K562 (cell line): ENCODE measurements around the gene UBE2J2.

Experiments
- KDM5B ChIP-seq: fragments of 200-600 bp; sonication (generic); IDR thresholded peaks from 2 replicates; pipeline ENCODE4 v1.6.1; 2012; ENCODE audit warnings: low read depth, mild to moderate bottlenecking, moderate library complexity, low read length, control low read depth, inconsistent platforms; ENCODE audit not compliant: insufficient replicate concordance
- NONO ChIP-seq, 2 experiments: fragments of 200-400 bp in 1 of 2; fragments of 450-650 bp in 1 of 2; formaldehyde crosslinking in 1 of 2; IDR thresholded peaks; 2 replicates each; pipeline ENCODE4 v1.6.1; 2017; ENCODE audit warnings: low read depth in 2 of 2, mild to moderate bottlenecking in 2 of 2, moderate library complexity in 2 of 2, low read length in 1 of 2
- POLR2A ChIP-seq: fragments of 450-650 bp; conservative IDR thresholded peaks from 2 replicates; pipeline ENCODE4 v1.6.1; 2016
- ZBTB11 ChIP-seq, 3 experiments: fragments of 200-800 bp in 1 of 3; fragments of 250-450 bp in 1 of 3; fragments of 450-650 bp in 1 of 3; sonication (Bioruptor Pico) in 1 of 3; sonication (Bioruptor generic) in 1 of 3; formaldehyde crosslinking in 1 of 3; IDR thresholded peaks; 2 replicates each; pipeline versions ENCODE4 v1.6.1 to v1.8.0; 2016 to 2022; ENCODE audit warnings: mild to moderate bottlenecking in 2 of 3, missing genetic modification characterization in 2 of 3, missing compliant biosample characterization in 1 of 3, moderate library complexity in 1 of 3

DNA sequence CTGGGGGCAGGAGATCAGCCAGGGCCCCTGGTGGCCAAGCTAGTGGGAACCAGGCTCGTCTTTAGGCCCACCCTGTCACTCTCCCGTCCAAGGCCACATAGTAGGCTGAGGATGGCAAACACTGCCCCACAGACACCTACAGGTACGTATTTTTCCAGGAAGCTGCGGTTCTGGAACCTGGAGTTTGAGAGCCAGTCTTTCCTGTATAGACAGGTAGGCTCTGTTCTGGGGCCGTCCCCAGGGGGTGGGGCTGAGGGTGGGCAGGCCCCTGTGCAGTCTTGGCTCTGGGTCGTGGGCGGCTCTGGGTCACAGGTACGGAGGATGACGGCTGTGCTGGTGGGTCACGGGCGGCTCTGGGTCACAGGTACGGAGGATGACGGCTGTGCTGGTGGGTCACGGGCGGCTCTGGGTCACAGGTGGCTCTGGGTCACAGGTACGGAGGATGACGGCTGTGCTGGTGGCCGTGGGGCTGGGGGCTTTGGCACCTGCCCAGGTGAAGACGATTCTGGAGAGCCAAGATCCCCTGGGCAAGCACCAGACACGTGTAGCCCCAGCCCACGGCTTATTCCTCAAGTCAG is 36.9 kb upstream of the UBE2J2 start:
- TF ChIP-seq POLR2A: no peak
- no peak for TF ChIP-seq ZBTB11 (CRISPR knock-in tag; IDR thresholded peaks at IDR 0.05)
- no peak for TF ChIP-seq KDM5B
- no peak for TF ChIP-seq NONO (IDR thresholded peaks at IDR 0.05; ENCODE audit: low read depth in 2 of 2, low read length in 1 of 2)
